C4-2B (cell line): ENCODE results near the gene PTGR3.

Source experiments
- ZFX ChIP-seq: fragments of 450-650 bp; IDR thresholded peaks from 2 replicates; pipeline ENCODE4 v1.6.1; 2017
- TF ChIP-seq, protein P1 (sequence below): fragments of 450-650 bp; conservative IDR thresholded peaks from 2 replicates; pipeline ENCODE4 v1.5.1; 2017; ENCODE audit warnings: mild to moderate bottlenecking

DNA sequence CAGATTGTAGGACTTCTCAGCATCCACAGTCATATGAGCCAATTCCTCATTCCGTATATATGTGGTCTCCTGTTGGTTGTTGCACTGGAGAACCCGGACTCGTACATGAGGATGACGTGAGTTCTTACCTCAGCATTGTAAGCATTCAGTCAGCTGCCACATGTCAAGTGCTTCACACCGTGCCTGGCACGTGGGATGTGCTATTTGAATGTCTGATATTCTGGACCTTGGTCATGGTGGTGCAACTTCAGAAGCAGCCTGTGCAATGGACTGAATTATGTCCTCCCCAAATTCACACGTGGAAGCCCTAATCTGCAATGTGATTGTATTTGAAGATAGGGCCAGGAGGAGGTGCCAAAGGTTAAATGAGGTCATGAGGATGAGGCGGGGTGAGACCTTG lies 32.1 kb downstream of the PTGR3 start:
- TF ChIP-seq, protein P1, sequence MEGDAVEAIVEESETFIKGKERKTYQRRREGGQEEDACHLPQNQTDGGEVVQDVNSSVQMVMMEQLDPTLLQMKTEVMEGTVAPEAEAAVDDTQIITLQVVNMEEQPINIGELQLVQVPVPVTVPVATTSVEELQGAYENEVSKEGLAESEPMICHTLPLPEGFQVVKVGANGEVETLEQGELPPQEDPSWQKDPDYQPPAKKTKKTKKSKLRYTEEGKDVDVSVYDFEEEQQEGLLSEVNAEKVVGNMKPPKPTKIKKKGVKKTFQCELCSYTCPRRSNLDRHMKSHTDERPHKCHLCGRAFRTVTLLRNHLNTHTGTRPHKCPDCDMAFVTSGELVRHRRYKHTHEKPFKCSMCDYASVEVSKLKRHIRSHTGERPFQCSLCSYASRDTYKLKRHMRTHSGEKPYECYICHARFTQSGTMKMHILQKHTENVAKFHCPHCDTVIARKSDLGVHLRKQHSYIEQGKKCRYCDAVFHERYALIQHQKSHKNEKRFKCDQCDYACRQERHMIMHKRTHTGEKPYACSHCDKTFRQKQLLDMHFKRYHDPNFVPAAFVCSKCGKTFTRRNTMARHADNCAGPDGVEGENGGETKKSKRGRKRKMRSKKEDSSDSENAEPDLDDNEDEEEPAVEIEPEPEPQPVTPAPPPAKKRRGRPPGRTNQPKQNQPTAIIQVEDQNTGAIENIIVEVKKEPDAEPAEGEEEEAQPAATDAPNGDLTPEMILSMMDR = no peak
- TF ChIP-seq ZFX = no peak
